SJCRH30 (cell line): Measurements from ENCODE around the gene RNF114. TPM values are rescaled to one million over a fixed set of nuclear protein-coding genes. Genes with fewer than 3 reads are reported as not detected.
A peak's percentile ranks its signal among the peaks of the same experiment; 100 is the strongest.

Experiments
- DNase-seq, 2 experiments: peaks; one replicate each; pipeline ENCODE4 v3.0.0-alpha.2; 2015 to 2020
- H3K27ac ChIP-seq: fragments of 250-450 bp; sonication (Bioruptor Pico); 2 replicates; pipeline ENCODE4 v1.5.1; 2020; ENCODE audit warnings: mild to moderate bottlenecking, moderate library complexity
- H3K27me3 ChIP-seq: fragments of 250-450 bp; sonication (Bioruptor Pico); 2 replicates; pipeline ENCODE4 v1.5.1; 2020; ENCODE audit warnings: mild to moderate bottlenecking, moderate library complexity
- H3K36me3 ChIP-seq: fragments of 250-450 bp; sonication (Bioruptor Pico); 2 replicates; pipeline ENCODE4 v1.5.1; 2020; ENCODE audit warnings: mild to moderate bottlenecking, moderate library complexity
- H3K4me1 ChIP-seq: fragments of 250-450 bp; sonication (Bioruptor Pico); 2 replicates; pipeline ENCODE4 v1.5.1; 2020; ENCODE audit warnings: mild to moderate bottlenecking, moderate library complexity
- H3K4me3 ChIP-seq: fragments of 250-450 bp; sonication (Bioruptor Pico); 2 replicates; pipeline ENCODE4 v1.5.1; 2020; ENCODE audit warnings: mild to moderate bottlenecking, moderate library complexity
- H3K9me3 ChIP-seq: fragments of 250-450 bp; sonication (Bioruptor Pico); replicated peaks from 2 replicates; pipeline ENCODE4 v1.5.1; 2020; ENCODE audit warnings: mild to moderate bottlenecking, moderate library complexity
- total RNA-seq: library from RNA; depleted of rRNA; stranded (reverse); fragments of >200 nt; shearing (Covaris generic); gene quantifications from 2 replicates; pipeline ENCODE4 v1.2.3, GENCODE V29; 2014

Gene RNF114
- total RNA-seq, 1 experiment from 2014 or later, result 108 TPM

DNA sequence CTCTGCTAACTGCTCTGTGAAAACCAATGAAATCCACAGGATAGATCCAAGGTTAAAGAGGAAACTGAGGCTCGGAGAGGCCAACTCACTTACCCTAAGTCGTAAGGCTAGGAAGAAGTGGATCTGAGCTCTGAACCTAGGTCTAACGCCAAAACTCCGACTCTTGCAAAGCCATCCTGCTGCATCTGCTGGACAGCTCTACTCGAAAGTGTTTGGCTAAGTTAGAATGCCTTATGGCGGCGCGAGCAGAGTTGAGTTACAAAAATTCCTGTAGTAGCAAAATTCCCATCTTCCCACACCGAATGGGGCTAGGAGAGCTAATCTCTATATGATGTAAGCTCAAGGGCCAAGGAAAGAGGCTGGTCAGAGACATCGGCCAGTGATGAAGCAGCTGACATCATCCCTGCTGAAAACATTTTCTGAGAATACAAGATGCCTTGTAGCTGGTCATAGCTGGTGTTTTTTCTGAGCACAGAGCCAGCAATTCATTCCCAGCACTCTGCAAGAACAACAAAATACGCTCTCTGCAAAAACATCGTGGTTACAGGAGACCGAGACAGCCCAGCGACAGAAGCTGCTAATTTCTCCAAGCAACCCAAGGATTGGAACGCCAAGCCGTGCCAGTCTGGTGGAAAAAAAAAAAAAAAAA, 22.7 kb upstream of the RNF114 start:
- Histone ChIP-seq H3K9me3 (no peaks in the 10 kb centered on the region), H3K27me3 (no peaks in the 10 kb centered on the region), H3K4me3 (no peak overlapping the region), H3K36me3 (peaks cover 6% of the 10 kb centered on the region; the same call in 1 of the 2 replicates), H3K4me1 (peaks cover 4% of the 10 kb centered on the region), H3K27ac (no peak overlapping the region)
- DNase-seq, result no peak

DNA sequence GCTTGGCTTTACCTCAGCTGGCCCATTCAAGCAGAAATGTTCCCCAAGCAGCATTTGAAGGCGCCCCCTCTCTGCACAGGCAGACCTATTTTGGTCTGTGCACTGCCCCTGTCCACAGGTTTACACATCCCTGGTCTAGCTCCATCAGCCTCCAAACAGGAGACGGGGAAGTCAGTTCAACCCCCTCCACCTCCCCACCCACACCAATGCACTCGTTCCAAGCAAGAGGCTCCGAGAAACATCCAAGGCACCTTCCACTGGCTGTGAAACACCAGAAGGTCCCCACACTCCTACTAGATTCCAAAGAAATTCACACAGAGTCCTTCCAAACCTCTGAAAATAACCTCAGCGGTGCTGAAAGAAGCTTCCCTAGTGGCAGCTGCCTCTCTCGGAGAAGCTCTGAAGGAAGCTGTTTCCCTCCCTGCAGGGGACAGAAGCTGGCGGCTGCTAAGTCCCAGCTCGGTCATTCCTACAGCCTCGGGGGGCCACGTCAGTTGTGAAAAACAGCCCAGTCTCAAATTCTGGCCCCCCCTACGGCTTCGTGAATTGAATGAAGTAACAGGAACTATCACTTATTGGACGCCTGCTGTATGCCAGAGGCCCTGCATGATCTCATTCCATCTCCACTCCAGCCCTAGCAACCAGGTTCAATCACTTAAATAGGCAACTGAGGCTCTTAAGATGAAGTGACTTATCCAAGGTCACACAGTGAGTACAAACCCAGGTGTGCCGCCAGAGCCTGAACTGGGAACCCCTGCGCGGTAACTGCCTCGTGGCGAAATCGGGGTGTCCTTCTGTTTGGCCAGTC, 21.7 kb upstream of the RNF114 start:
- H3K36me3 ChIP-seq, result no peaks in the 10 kb centered on the region
- peak in 1 of 2 experiments; percentile 36 for DNase-seq
- H3K4me3 ChIP-seq, result peak overlapping the region; percentile 95
- no peaks in the 10 kb centered on the region for H3K9me3 ChIP-seq
- no peaks in the 10 kb centered on the region for H3K27me3 ChIP-seq
- H3K27ac ChIP-seq, result no peak overlapping the region; the same call in 1 of the 2 replicates
- peaks cover 4% of the 10 kb centered on the region for H3K4me1 ChIP-seq

- no peaks in the 10 kb centered on the region for H3K36me3 ChIP-seq
- no peaks in the 10 kb centered on the region for H3K9me3 ChIP-seq
- peaks cover 4% of the 10 kb centered on the region for H3K4me1 ChIP-seq
- H3K4me3 ChIP-seq, result peak overlapping the region; percentile 95
- H3K27me3 ChIP-seq, result no peaks in the 10 kb centered on the region
- no peak for DNase-seq
- peak overlapping the region; percentile 99 for H3K27ac ChIP-seq
These were observed 21.1 kb upstream of the RNF114 start for GRCh38 chr20:49915118-49915379.

GRCh38 chr20:49915380-49916145, 20.6 kb upstream of the RNF114 start, which contains the start of gene SPATA2:
TSS of gene SPATA2 (minus strand) at chr20:49915529. CDS start at chr20:49908490, 7,039 bp downstream.
- peak within 1 kb of the TSS; percentile 99 for H3K27ac ChIP-seq
- H3K36me3 ChIP-seq, result no peaks in the 10 kb centered on the region
- H3K4me1 ChIP-seq, result peaks cover 4% of the 10 kb centered on the region
- H3K4me3 ChIP-seq, result peak within 1 kb of the TSS; percentile 95
- no peaks in the 10 kb centered on the region for H3K9me3 ChIP-seq
- peak; percentile 100 for DNase-seq
- H3K27me3 ChIP-seq, result no peaks in the 10 kb centered on the region

DNA sequence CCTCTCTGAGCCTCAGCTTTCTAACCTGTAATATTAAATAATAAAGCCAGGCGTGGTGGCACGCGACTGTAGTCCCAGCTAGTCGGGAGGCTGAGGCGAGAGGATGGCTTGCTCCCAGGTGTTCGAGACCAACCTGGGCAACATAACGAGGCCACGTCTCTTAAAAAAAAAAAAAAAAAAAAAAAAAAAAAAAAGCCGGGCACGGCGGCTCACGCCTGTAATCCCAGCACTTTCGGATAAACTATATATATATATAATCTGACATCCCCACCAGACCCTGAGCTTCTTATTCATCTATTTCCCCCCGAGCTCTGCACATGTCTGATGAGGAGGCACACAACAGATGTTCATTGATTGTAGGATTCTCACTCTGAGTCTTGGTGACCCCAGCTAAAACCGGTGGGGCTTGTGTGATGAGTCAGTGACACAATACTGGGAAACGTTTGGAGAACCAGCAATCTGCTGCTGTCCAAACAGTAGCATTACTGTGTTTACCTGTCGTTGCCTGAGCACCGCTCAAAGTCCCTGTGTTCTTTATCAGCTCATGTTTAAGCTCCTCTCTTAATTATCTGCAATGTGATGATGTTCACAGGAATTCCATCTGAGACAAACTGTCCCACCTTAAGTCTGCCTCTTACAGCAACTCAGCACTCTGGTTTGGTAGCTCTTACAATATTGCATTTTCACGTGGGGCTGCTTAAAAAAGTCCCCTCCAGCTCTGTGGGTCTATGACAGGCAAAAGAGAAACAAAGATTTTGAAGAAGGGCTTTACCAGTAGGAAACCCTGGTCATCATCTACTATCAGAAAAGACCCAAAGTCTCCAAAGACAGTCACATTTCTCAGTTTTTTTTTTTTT, 19.8 kb upstream of the RNF114 start:
- Histone ChIP-seq H3K4me3 (peak overlapping the region; percentile 95), H3K9me3 (no peaks in the 10 kb centered on the region), H3K36me3 (no peaks in the 10 kb centered on the region), H3K4me1 (peaks cover 4% of the 10 kb centered on the region), H3K27me3 (no peaks in the 10 kb centered on the region), H3K27ac (peak overlapping the region; percentile 17; the same call in 1 of the 2 replicates)
- peak in 1 of 2 experiments; percentile 67 for DNase-seq

DNA sequence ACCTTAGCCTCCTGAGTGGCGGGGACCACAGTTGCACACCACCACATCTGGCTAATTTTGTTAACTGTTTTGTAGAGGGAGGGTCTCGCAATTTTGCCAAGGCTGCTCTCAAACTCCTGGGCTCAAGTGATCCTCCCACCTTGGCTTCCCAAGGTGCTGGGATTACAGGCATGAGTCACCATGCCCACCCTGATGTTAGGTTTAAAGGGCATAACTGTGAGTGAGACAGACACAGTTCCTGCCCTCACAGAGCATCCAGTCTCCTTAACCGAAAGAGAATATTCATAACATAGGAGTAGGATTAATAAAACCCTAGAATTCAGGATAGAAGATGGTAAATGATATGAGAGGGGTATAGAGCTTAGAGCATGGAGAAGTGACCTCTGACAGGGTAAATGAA, 17.8 kb upstream of the RNF114 start:
- no peak for DNase-seq
- H3K36me3 ChIP-seq, result no peaks in the 10 kb centered on the region
- H3K4me3 ChIP-seq, result no peak overlapping the region
- H3K27me3 ChIP-seq, result no peaks in the 10 kb centered on the region
- peaks cover 4% of the 10 kb centered on the region for H3K4me1 ChIP-seq
- H3K27ac ChIP-seq, result no peak overlapping the region
- H3K9me3 ChIP-seq, result no peaks in the 10 kb centered on the region

GRCh38 chr20:49919009-49919408, 17.2 kb upstream of the RNF114 start:
- Histone ChIP-seq H3K9me3 (no peaks in the 10 kb centered on the region), H3K27me3 (no peaks in the 10 kb centered on the region), H3K4me1 (peaks cover 4% of the 10 kb centered on the region), H3K4me3 (no peak overlapping the region), H3K27ac (no peak overlapping the region), H3K36me3 (no peaks in the 10 kb centered on the region)
- DNase-seq, result no peak

DNA sequence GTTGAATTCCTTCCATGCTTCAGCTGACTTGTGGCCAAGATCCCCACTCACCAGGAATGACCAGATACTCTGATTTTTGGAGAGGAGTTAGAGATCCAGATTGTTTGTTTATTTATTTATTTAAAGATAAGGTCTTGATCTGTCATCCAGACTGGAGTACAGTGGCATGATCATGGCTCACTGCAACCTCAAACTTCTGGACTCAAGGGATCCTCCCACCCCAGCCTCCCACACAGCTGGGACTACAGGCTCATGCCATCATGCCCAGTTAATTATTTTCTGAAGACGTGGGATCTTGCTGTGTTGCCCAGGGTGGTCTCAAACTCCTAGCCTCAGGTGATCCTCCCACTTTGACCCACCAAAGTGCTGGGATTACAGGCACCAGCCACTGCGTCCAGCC, 16.7 kb upstream of the RNF114 start:
- no peak overlapping the region for H3K4me3 ChIP-seq
- H3K36me3 ChIP-seq, result no peaks in the 10 kb centered on the region
- peaks cover 4% of the 10 kb centered on the region for H3K4me1 ChIP-seq
- no peaks in the 10 kb centered on the region for H3K27me3 ChIP-seq
- no peak overlapping the region for H3K27ac ChIP-seq
- no peaks in the 10 kb centered on the region for H3K9me3 ChIP-seq
- no peak for DNase-seq

DNA sequence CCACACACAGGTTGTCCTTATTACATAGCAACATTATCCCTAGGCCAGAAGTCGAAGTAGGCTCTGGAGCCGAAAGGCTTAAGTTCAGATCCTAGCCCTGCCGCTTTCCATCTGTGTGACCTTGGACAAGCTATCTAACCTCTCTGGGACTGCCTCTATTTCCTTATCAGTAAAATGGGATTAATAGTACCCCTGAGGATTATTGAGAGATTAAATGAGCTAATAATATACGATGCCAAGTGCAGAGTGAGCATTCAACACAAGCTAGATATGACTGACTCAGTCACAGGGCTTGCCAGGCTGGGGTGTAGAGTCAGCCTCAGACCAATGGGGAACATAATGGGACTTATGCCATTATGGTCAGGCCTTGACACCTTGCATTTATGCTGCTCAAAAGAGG, 11.9 kb upstream of the RNF114 start:
- DNase-seq, result no peak
- 0 out of 2 replicates have a peak, but pooled peaks cover 3% of the 10 kb centered on the region for H3K4me1 ChIP-seq
- no peaks in the 10 kb centered on the region; the same call in 1 of the 2 replicates for H3K27me3 ChIP-seq
- H3K9me3 ChIP-seq, result no peaks in the 10 kb centered on the region
- no peak overlapping the region for H3K4me3 ChIP-seq
- H3K36me3 ChIP-seq, result no peaks in the 10 kb centered on the region
- no peak overlapping the region for H3K27ac ChIP-seq

DNA sequence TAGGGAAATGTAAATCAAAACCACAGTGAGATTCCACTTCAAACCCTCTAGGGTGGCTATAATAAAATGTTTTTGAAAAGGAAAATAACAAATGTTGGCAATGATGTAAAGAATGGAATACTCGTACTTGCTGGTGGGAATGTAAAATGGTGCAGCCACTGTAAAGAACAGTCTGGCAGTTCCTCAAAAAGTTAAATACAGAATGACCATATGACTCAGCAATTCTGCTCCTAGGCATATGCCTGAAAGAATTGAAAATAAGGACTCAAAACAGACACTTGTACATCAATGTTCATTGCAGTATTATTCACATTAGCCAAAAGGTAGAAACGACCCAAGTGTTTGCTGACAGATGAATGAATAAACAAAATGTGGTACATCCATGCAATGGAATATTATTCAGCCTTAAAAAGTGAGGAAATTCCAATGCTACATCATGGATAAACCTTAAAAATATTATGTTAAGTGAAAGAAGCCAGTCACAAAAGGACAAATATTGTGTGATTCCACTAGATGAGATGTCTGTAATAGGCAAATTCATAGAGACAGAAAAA, 10.2 kb upstream of the RNF114 start:
- H3K27me3 ChIP-seq, result no peaks in the 10 kb centered on the region; the same call in 1 of the 2 replicates
- no peak for DNase-seq
- H3K9me3 ChIP-seq, result no peaks in the 10 kb centered on the region
- H3K27ac ChIP-seq, result no peak overlapping the region
- H3K4me1 ChIP-seq, result 0 out of 2 replicates have a peak, but pooled peaks cover 3% of the 10 kb centered on the region
- H3K36me3 ChIP-seq, result no peaks in the 10 kb centered on the region
- no peak overlapping the region for H3K4me3 ChIP-seq

- Histone ChIP-seq H3K27me3 (no peaks in the 10 kb centered on the region; the same call in 1 of the 2 replicates), H3K36me3 (no peaks in the 10 kb centered on the region), H3K9me3 (no peaks in the 10 kb centered on the region), H3K27ac (no peak overlapping the region), H3K4me1 (0 out of 2 replicates have a peak, but pooled peaks cover 3% of the 10 kb centered on the region), H3K4me3 (peak overlapping the region; percentile 5; the same call in 1 of the 2 replicates)
- DNase-seq, result peak; percentile 88 to 97
These were observed 7.6 kb upstream of the RNF114 start for GRCh38 chr20:49928411-49929141.

- Histone ChIP-seq H3K4me3 (no peak overlapping the region), H3K27me3 (no peaks in the 10 kb centered on the region; the same call in 1 of the 2 replicates), H3K36me3 (no peaks in the 10 kb centered on the region), H3K27ac (no peak overlapping the region), H3K9me3 (no peaks in the 10 kb centered on the region), H3K4me1 (0 out of 2 replicates have a peak, but pooled peaks cover 3% of the 10 kb centered on the region)
- DNase-seq, result no peak
These were observed 7.1 kb upstream of the RNF114 start for GRCh38 chr20:49929142-49929494.

DNA sequence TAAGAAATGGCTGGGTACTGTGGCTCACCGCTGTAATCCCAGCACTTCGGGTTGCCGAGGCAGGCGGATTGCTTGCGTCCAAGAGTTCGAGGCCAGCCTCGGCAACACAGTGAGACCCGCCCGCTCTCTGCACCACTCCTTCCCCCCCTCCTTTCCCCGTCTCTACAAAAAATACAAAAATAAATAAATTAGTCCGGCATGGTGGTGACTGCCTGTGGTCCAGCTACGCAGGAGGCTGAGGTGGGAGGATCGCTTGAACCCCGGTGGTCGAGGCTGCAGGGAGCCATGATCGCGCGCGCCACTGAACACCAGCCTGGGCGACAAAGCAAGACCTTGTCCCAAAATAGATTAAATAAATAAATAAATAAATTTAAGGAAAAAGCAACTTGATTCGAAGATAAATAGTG, 448 bp upstream of the RNF114 start:
- Histone ChIP-seq H3K27ac (no peak overlapping the region), H3K4me3 (peak overlapping the region; percentile 98), H3K27me3 (no peaks in the 10 kb centered on the region), H3K4me1 (peaks cover 13% of the 10 kb centered on the region), H3K36me3 (peaks cover 12% of the 10 kb centered on the region), H3K9me3 (no peaks in the 10 kb centered on the region)
- DNase-seq, result no peak
